SU-DHL-6 (cell line): Measurements from ENCODE around the gene CEBPG.

Source experiments
- H2AFZ ChIP-seq: fragments of 200-600 bp; sonication (generic); 2 replicates; pipeline ENCODE4 v1.6.1; 2014; ENCODE audit warnings: low read depth, mild to moderate bottlenecking, moderate library complexity, mixed read lengths, antibody characterized with exemption, low read length; ENCODE audit not compliant: severe bottlenecking
- H3F3A ChIP-seq: fragments of 200-600 bp; shearing (Covaris generic); 2 replicates; pipeline ENCODE4 v1.6.0; 2016; ENCODE audit warnings: antibody characterized with exemption, mild to moderate bottlenecking; ENCODE audit not compliant: insufficient read depth
- H3K27ac ChIP-seq: fragments of 200-600 bp; sonication (generic); 2 replicates; pipeline ENCODE4 v1.5.1; 2016; ENCODE audit warnings: low read depth, mild to moderate bottlenecking, low read length, moderate library complexity, mixed read lengths
- H3K27me3 ChIP-seq: fragments of 200-600 bp; sonication (generic), shearing (Covaris generic); 2 replicates; pipeline ENCODE4 v1.6.0; 2014; ENCODE audit warnings: mild to moderate bottlenecking, low read length
- H3K36me3 ChIP-seq: fragments of 200-600 bp; sonication (generic); 2 replicates; pipeline ENCODE4 v1.6.1; 2014; ENCODE audit warnings: mild to moderate bottlenecking, low read length, mixed read lengths
- H3K4me2 ChIP-seq: fragments of 300-600, 200-600 bp; shearing (Covaris generic), sonication (generic); 2 replicates; pipeline ENCODE4 v1.6.0; 2014; ENCODE audit warnings: low read length, low read depth, mild to moderate bottlenecking; ENCODE audit not compliant: poor library complexity, severe bottlenecking
- H3K4me3 ChIP-seq: fragments of 200-600 bp; sonication (generic); 2 replicates; pipeline ENCODE4 v1.5.1; 2014; ENCODE audit warnings: antibody characterized with exemption, low read length, mild to moderate bottlenecking, mixed read lengths; ENCODE audit not compliant: insufficient read depth, poor library complexity, severe bottlenecking
- H3K79me2 ChIP-seq: fragments of 200-600 bp; sonication (generic); 2 replicates; pipeline ENCODE4 v1.6.1; 2014; ENCODE audit warnings: mild to moderate bottlenecking, low read length, moderate library complexity; ENCODE audit not compliant: insufficient read depth
- H3K9ac ChIP-seq: fragments of 200-600 bp; sonication (generic); 2 replicates; pipeline ENCODE4 v1.7.0; 2014; ENCODE audit warnings: mild to moderate bottlenecking, low read length
- H3K9me2 ChIP-seq: fragments of 200-600 bp; sonication (generic); replicated peaks from 2 replicates; pipeline ENCODE4 v1.6.1; 2014; ENCODE audit warnings: low read length; ENCODE audit not compliant: insufficient read depth
- H3K9me3 ChIP-seq: fragments of 200-600 bp; sonication (generic); 2 replicates; pipeline ENCODE4 v1.6.1; 2014; ENCODE audit warnings: low read length, mixed read lengths; ENCODE audit not compliant: insufficient read depth
- H4K20me1 ChIP-seq: fragments of 200-600 bp; sonication (generic); 2 replicates; pipeline ENCODE4 v1.6.1; 2014; ENCODE audit warnings: low read depth, mild to moderate bottlenecking, antibody characterized with exemption, low read length, moderate library complexity, mixed read lengths
- EZH2phosphoT487 ChIP-seq: fragments of 200-600 bp; sonication (generic), shearing (Covaris generic); conservative IDR thresholded peaks from 2 replicates; pipeline ENCODE4 v1.6.1; 2018; ENCODE audit warnings: mild to moderate bottlenecking, antibody characterized with exemption, low read length, moderate library complexity, mixed read lengths
- TF ChIP-seq, protein P1 (sequence below): fragments of 200-600 bp; sonication (generic); IDR thresholded peaks from one replicate; pipeline ENCODE4 v1.5.1; 2017; ENCODE audit warnings: antibody characterized with exemption, mild to moderate bottlenecking, low read length, moderate library complexity; ENCODE audit not compliant: insufficient read depth, poor library complexity, severe bottlenecking

CEBPG gene

DNA sequence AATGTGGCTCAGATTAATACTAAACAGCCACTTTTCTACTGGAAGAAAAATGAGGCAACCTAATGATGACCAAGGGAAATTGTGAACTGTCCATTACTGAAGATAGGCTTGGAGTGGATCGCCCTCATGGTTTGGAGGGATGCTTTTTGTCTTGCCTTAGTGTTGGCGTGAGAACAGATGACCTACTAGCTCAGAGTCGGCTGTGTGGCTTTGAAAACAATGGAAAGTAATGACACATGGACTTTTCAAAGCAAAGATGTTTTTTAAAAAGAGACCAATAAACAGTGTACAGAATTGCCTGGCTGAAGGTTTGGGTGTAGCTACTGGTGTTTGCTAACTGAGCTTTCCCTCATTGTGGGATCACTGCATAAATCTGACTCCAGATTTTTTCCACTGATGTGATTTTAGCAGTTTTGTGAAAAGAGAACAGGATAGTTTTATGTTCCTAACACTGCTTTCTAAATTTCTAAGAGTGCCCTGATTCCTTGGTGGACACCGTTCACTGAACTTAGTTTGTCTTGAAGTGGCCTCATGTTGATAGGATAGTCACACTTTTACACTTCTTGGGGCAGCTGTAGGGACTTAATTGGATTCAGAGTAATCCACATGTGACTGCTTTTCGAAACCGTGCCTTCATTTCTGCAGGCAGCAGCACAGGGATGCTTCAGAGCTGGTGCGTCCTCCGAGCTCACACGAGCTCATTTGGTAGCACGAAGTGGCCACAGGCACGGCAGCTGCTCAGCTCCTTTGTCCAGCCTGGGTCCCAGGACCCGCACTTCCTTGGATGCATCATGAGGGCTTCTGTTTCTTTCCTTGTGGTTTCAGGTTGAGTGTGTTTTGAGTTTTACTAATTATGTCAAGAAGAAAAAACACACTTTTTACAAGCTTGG is 4.3 kb downstream of the CEBPG start:
- no peak overlapping the region for H3K4me2 ChIP-seq
- H3K4me3 ChIP-seq, result no peak overlapping the region
- no peaks in the 10 kb centered on the region for H3K27me3 ChIP-seq
- H3K27ac ChIP-seq, result no peak overlapping the region
- no peak overlapping the region for H3K9ac ChIP-seq
- TF ChIP-seq, protein P1, sequence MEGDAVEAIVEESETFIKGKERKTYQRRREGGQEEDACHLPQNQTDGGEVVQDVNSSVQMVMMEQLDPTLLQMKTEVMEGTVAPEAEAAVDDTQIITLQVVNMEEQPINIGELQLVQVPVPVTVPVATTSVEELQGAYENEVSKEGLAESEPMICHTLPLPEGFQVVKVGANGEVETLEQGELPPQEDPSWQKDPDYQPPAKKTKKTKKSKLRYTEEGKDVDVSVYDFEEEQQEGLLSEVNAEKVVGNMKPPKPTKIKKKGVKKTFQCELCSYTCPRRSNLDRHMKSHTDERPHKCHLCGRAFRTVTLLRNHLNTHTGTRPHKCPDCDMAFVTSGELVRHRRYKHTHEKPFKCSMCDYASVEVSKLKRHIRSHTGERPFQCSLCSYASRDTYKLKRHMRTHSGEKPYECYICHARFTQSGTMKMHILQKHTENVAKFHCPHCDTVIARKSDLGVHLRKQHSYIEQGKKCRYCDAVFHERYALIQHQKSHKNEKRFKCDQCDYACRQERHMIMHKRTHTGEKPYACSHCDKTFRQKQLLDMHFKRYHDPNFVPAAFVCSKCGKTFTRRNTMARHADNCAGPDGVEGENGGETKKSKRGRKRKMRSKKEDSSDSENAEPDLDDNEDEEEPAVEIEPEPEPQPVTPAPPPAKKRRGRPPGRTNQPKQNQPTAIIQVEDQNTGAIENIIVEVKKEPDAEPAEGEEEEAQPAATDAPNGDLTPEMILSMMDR, result no peak
- H3K79me2 ChIP-seq, result peaks cover 80% of the 10 kb centered on the region
- H3K36me3 ChIP-seq, result peaks cover 11% of the 10 kb centered on the region; the same call in 1 of the 2 replicates
- H4K20me1 ChIP-seq, result peaks cover 34% of the 10 kb centered on the region; the same call in 1 of the 2 replicates
- no peaks in the 10 kb centered on the region for H3K9me3 ChIP-seq
- no peaks in the 10 kb centered on the region for H3K9me2 ChIP-seq
- no peak overlapping the region for H2AFZ ChIP-seq
- 0 out of 2 replicates have a peak, but pooled peaks cover 4% of the 10 kb centered on the region for H3F3A ChIP-seq

DNA sequence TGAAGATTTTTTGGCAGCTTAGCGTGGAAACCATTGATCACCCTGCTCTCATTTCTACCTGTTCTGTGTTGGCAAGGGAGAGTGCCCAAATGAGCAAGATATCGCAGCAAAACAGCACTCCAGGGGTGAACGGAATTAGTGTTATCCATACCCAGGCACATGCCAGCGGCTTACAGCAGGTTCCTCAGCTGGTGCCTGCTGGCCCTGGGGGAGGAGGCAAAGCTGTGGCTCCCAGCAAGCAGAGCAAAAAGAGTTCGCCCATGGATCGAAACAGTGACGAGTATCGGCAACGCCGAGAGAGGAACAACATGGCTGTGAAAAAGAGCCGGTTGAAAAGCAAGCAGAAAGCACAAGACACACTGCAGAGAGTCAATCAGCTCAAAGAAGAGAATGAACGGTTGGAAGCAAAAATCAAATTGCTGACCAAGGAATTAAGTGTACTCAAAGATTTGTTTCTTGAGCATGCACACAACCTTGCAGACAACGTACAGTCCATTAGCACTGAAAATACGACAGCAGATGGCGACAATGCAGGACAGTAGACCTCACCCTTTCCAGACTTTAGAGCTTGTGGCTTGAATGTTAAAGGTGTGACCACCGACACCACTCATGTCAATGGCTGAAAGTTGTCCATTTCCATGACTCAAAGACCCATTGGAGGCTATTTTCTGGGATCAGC is 5.8 kb downstream of the CEBPG start:
- no peaks in the 10 kb centered on the region for H3K9me3 ChIP-seq
- no peak overlapping the region for H3K9ac ChIP-seq
- peaks cover 34% of the 10 kb centered on the region; the same call in 1 of the 2 replicates for H4K20me1 ChIP-seq
- 0 out of 2 replicates have a peak, but pooled peaks cover 4% of the 10 kb centered on the region for H3F3A ChIP-seq
- peaks cover 11% of the 10 kb centered on the region; the same call in 1 of the 2 replicates for H3K36me3 ChIP-seq
- H3K27me3 ChIP-seq, result no peaks in the 10 kb centered on the region
- no peak overlapping the region for H2AFZ ChIP-seq
- H3K27ac ChIP-seq, result no peak overlapping the region
- H3K4me3 ChIP-seq, result no peak overlapping the region
- peaks cover 84% of the 10 kb centered on the region for H3K79me2 ChIP-seq
- H3K9me2 ChIP-seq, result no peaks in the 10 kb centered on the region
- H3K4me2 ChIP-seq, result no peak overlapping the region
- TF ChIP-seq, protein P1, result no peak
- TF ChIP-seq EZH2phosphoT487, result no peak

DNA sequence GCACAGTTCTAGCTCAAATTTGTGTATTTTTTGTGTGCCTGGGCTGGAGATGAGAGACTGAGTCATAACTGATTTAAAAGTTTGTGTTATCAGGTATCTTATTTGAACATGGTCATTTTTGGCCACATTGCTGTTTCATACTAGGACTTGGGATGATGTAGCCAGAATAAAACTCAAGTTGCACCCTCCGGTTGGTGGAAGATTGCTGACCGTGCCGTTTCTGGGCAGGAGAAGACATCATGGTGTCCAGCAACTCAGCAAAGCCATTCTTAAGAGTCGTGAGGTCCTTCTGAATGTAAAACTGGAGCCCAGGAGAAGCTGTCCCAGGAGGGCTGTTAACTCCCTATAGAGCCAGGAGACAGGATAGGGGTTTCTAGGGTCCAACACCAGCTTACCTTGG is 7.6 kb downstream of the CEBPG start:
- Histone ChIP-seq H3K9me3 (no peaks in the 10 kb centered on the region), H3K79me2 (peaks cover 69% of the 10 kb centered on the region), H3K9me2 (no peaks in the 10 kb centered on the region), H3K4me2 (no peak overlapping the region), H2AFZ (no peak overlapping the region), H3F3A (0 out of 2 replicates have a peak, but pooled peaks cover 4% of the 10 kb centered on the region), H3K4me3 (no peak overlapping the region), H3K27me3 (no peaks in the 10 kb centered on the region), H3K36me3 (peaks cover 11% of the 10 kb centered on the region; the same call in 1 of the 2 replicates), H3K9ac (no peak overlapping the region), H3K27ac (no peak overlapping the region), H4K20me1 (peaks cover 21% of the 10 kb centered on the region; the same call in 1 of the 2 replicates)
- TF ChIP-seq EZH2phosphoT487, result no peak
- TF ChIP-seq, protein P1, result no peak
